CD4-positive, alpha-beta T cell treated with Interleukin-10 for 1 hour (primary cell): ENCODE results near the gene SMNDC1.
A peak's percentile ranks its signal among the peaks of the same experiment; 100 is the strongest.
"Not testable (repeated sequence)": the region's sequence is repeated elsewhere in the genome, so short reads cannot be mapped to it uniquely, and the experiment has no call there.

Experiments
- DNase-seq: peaks from one replicate; pipeline ENCODE4 v3.0.0-alpha.2; 2020

Gene SMNDC1

DNA sequence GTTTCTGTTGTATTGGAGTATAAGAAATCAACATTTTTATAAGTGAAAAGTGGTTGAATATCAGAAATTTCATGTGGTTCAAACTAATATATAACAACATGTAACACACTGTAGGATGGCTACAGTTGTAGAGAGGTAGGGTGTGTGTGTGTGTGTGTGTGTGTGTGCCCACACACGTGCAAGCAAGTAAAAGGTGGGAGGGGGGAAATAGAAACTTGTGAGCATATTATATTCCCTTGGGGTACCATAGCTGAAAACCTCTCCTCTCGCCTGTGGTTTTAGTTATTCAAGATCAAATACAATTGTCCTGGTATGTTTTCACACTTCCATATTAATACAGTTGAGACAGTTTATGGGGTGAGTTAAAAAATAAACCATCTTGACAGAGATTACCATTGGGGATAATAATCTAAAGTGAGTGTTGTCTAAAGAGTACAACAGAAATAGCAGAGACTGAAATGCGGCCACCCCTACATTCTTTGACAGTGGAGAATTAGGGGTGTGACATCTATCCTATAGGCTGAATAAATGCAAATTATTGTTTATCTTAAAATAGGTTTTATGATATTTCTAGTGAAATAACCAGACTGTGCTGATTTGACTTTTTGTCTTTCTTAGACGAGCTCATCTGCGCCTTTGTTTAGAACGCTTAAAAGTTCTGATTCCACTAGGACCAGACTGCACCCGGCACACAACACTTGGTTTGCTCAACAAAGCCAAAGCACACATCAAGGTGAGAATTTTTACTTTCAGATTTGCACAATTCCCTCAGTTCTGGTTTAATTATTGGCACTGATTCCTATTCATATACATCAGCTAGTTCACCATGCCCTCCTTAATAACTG lies 25.9 kb downstream of the SMNDC1 start:
- DNase-seq = no peak

DNA sequence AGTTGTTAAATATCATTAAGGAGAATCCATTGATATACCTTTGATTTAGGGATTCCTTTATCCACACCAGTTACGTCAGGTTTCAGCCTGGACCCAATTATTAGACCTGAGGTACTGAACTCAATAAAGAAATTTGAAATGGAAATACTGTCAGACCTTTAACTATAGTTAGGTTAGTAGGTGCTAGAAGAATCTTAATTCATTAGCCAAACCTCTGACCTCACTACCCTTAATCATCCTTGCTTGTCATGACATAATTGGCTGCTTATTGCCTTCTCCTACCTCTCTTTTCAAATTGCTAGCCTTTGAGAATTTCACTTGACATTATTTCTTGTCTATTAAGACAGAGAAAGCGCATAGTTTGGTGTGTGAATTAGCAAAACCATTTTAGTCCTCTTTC lies 27.1 kb downstream of the SMNDC1 start:
- DNase-seq = no peak

DNA sequence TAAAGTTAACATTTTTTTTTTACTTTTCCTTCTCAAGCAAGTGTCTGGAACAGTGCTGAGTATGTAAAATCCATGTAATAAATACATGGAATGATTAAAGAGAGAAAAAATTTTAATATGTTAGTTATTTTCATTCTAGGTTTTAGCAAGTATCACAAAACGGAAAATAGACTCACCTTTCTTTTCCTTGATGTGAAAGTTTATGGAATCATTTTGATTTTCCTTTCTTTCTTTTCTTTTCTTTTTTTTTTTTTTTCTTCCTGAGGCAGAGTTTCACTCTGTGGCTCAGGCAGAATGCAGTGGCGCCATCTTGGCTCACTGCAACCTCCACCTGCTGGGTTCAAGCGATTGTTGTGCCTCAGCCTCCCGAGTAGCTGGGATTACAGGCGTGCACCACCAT lies 28.1 kb downstream of the SMNDC1 start:
- DNase-seq = no peak

DNA sequence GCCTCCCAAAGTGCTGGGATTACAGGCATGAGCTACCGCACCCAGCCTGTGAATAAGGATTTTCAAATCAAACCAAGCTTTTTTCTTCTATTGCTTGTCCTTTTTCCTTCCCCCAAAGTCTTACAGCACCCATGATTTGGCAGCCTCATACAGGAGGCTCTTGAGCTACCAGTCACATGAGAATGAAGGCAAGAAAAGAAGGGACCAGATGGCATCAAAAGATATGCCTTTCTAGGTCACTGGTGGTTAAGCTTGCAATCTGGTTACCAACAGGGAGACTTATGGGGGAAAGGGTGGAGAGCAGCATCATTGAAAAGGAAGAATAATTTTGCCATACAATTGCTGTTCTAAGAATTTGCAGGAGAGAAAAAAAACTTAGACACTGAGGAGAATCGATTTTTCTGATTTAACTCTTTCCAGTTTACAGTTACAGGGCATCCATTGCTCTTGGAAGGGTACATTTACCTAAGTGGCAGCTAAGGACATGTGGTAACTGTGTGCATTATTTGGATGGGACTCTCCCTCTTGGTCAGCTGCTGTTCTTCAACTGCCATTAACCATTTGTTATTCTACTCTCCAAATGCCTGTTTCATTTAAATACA lies 29.5 kb downstream of the SMNDC1 start:
- peak; percentile 26 for DNase-seq

DNA sequence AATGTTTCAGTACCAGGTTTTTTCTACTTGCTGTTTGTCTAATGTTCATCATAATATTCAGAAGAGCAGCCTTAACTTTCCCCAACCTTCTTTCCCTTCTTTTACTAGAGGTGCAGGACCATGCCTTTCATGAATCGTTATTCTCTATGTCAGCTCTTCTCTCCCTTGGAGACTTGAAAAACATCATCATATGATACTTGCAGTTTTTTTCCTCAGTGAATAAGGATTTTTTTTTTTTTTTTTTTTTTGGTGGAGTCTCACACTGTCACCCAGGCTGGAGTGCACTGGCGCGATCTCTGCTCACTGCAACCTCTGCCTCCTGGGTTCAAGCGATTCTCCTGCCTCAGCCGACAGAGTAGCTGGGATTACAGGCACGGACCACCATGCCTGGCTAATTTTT lies 30.1 kb downstream of the SMNDC1 start:
- DNase-seq = no peak

DNA sequence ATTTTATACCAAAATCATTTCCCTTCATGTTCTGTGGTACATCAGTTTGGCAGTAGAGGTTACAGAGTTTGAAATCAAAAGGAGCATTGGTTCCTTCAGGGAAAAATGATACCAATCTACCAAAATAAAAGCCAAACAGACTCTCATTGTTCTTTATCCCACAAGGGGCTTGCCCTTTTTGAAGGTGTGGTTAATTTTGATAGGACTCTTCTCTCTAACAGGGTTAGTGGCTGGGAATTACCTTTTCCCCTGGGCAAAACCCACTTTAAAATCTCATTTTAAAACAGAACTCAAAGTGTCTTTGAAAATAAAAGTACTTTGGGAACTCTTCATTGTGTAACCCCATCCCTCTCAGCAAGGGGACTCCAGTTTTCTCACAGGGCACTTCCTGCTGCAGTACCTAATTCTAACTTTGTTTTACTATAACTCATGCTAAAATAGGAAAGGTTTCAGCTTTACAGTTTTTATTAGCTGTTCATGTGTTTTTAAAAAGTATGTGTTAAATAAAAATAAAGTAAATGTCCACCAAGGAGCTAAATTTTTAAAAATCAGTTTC lies 30.6 kb downstream of the SMNDC1 start:
- DNase-seq = no peak

DNA sequence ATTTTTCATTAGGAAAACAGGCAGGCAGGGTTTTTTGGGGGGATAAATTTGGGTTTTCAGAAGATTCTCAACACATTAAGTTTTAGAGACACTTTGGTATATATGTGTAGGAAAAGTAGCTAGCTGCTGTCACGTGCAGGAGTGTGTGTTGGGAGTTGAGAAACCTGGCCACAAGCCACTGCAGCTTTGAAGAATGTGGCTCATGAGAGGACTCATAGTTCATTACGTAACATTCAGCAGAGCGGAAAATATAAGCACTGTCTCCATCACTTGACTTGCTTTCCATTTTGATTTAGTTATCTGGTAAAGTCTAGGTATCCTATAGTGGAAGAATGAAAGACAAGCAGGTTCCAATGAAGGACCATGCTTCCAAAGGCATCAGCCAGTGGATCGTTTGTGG lies 31.2 kb downstream of the SMNDC1 start:
- peak; percentile 17 for DNase-seq

DNA sequence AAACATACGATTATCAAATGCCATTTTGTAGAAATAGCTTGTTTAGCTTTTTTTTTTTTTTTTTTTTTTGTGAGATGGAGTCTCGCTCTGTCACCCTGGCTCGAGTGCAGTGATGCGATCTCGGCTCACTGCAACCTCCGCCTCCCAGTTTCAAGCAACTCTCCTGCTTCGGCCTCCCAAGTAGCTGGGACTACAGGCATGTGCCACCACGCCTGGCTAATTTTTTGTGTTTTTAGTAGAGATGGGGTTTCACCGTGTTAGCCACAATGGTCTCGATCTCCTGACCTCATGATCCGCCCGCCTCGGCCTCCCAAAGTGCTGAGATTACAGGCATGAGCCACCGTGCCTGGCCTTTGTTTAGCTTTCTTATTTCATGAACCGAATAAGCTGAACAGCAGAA lies 31.7 kb downstream of the SMNDC1 start:
- DNase-seq = not testable (repeated sequence)

DNA sequence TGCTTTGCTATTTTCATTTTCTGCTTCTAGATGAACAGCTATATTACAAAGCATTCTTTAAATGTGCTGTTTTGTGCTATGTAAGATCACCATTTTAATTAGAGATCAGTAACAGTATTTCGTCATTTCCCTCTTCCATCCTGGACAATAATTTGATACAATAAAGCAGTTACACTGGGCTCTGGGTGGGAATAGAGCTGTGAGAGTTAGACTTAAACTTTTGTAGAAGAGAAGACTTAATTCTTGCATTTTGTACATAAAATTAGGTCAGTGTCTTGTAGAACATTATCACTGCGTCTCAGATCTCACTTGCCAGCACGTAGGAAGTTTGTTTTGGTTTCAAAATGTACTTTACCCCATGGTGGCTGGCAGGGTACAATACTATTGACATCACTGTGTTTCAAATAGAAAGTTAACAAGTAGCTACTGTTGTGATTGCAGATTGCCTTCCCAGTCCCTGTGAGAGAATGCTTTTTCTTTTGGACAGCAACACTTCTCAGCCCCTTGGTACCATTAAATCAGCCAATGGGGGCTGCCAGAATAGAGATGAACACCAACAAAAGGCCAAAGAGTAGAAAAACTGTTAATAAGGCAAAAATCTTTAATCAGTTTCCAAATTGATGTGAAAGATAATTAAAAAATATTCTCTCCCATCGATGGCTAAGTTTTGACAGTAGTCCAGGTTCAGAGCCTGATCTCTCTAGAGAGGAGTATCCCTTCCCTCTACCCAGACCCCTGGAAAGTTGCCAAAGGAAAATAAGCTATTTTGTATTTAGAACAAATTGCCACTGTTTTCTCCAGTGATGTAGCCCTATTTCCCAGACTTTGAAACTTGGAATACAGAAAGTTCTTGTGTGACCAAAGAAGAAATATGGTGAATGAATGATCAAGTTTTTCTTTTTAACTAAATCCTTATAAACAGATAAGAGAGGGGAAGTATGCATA lies 35.1 kb downstream of the SMNDC1 start:
- peak; percentile 32 for DNase-seq

DNA sequence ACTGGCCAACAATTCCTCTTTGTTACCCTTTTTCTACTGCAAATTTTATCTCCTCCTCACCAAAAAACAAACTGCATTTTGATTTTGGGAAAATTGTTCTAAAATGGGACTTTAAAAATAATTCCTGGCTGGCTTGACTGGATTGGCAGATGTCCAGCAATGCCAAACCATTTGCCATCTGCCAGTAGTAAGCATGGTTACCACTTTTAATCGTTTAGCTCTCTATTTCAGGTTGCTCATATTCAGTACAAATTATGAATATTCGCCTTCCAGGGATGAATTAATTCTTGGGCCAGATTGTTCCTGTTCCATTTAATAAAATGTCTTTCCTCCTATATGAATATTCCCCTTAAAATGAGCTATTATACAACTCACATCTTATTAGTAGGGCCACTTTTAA lies 35.7 kb downstream of the SMNDC1 start:
- no peak for DNase-seq

DNA sequence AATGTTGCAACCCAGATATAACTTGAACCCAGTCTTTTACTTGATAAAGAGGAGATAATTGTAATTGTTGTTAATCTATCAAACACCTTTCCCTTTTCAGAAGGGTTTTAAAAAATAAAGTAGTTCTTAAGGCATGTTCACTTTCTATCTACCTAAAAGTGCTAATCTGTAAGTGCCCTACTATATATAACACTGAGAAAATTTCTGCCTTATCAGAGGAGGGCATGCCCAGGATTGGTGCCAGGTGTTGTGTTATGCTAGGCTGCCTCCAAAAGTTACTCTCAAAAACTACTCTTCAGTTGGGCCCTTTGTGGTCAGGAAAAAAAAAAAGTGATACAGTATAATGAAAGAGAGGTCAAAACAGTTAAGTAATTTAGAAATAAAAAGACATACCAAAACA lies 36.3 kb downstream of the SMNDC1 start:
- DNase-seq = no peak

DNA sequence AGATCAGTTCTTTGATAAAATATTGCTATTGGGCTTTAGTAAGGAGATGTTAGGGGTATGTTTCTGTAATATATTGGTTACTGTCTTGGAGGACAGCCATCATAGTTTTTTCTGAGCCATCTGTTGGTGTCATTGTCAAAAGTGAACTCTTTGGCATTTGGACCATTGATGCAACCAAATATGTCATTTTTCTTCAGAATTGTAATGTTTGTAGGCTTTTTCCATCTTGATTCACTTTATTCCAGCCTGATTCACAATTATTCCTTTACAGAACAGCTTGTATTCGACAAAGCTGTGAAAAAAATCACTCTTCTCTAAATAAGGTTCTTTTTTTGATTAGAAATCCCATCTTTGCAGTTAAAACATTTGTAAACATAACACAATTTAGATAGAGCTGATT lies 37.4 kb downstream of the SMNDC1 start:
- DNase-seq = no peak

DNA sequence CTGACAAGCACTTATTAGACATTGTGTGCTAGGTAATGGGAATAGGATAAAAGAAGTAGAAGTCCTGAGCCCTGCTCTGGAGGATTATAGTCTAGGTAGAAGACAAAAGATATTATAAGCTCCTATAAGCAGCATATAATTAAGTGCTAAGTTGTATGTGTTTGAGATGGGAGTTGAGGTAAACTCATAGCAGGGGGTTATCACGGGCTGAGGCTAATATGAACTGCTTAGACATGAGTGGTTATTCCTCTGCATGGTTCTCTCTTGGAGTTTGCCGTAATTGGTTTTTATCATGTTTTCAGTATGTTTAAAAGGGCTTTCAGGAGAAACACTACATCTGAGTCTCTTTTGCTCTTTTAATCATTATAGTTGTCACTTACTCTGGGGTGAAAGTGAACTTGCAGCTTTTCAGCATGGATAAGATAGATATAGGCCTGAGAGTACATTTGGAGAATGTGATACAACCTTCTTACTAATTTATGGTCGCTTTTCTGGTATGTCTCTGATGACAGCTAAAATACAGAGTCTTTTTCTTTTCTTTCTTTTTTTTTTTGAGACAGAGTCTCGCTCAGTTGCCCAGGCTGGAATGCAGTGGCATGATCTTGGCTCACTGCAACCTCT lies 39.0 kb downstream of the SMNDC1 start:
- DNase-seq = no peak

DNA sequence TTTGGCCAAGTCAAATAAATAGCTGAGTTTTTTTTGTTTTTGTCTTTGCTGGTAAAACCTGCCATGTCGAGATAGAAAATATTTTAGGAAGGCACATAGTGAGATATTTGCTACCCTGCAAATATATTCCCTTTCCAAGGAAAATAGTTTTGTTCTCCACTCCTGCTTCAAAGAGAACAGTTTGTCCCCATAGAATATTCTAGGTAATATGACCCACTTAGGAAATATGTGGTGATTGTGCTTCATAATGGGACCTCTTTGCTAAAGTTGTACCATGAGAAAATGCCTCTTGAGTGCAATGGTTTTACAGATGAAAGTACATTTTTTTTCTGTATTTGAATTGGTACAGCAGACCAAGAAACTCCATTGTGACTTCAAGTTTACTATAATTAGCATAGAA lies 41.6 kb downstream of the SMNDC1 start:
- DNase-seq = no peak

DNA sequence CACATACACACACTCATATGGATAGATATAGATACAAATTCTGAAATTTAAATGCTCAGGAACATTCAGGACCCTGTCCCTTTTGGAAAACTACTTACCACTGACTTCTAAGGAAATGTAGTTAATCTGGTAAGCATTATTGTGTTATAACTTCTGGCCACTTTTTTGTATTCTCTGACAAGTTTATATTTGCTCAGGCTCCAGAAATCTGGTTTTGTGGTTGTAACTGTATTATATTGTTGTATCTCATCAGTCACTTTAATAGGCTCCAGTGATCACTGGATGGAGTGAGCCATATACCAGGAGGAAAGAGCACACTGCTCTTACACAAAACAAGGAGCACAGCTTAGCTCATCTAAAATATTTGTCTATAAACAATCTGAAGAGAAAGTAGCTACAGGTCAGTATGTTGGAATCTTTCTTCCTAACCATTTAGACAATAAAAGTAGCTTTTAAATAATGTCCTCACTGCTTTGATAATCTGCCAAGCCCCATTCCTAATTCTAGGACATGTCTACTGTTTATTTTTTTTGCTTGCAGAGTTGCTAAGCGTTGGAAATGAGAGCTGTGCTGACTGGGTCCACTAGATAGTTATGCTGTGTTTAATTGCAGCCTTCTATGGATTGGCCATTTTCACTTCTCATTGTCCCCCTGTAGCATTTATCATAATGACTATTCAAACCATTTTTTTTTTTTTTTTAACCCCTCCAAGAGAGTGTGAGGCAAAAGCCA lies 43.8 kb downstream of the SMNDC1 start:
- DNase-seq = no peak

DNA sequence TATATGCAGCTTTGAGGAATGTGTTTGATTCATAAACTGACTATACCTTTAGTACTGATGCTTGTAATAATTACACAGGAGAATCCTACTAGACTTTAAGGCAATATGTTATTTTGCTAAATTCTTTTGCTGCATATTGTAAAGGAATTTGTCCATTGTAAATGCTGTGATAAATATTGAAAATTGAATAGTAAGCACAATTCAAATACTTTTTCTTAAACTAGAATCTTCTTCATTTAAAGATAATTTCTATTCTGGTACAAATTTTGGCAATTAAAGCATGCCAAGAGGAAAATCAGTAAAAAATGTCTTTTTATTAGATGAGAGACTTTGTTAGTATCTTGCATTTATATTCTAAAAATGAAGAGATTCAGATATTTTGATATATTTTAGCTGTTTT lies 45.4 kb downstream of the SMNDC1 start:
- no peak for DNase-seq

DNA sequence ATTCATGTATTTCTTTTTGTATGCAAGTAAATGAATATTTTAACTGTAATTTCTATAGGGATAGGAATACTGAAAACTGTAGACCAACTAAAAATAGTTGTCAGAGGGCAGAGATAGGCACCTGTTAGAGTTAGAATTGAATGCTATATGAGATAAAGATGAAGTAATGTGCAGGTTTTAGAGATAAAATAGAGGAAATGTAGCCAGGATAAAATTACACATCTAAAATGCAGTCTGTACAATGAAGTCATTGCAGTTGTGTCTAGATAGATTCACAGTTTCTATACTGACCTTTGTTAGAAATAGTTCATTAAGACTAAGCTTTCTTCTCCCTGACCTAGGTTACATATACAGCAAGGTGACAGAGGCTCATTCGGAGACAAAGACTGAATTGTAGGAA lies 46.2 kb downstream of the SMNDC1 start:
- DNase-seq = no peak

DNA sequence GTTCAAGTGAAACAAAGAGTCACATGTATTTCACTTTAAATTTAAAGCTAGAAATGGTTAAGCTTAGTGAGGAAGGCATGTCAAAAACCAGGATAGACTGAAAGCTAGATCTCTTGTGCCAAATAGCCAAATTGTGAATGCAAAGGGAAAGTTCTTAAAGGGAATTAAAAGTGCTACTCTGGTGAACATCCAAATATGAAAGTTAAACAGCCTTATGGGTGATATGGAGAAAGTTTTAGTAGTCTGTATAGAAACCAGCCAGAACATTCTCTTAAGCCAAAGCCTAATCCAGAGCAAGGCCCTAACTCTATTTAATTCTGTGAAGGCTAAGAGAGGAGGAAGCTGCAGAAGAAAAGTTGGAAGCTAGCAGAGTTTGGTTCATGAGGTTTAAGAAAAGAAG lies 50.3 kb downstream of the SMNDC1 start:
- DNase-seq = no peak

DNA sequence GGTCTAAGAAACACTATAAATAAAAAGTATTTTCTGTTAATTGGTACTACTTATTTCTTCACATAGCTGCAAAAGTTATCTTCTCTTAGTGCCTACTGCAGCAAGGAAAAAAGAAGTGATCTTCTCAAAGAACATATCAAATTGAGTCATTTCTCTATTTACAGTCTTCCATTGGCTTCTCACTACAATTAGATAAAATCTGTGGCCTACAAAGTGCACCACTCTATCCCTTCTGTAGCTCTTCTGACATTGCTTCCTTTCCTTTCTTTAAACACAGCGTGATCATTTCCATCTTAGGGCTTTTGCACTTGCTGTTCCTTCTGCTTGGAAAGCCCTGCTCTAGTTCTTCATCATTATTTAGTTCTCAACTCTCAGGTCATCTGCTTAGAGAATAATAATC lies 52.6 kb downstream of the SMNDC1 start:
- no peak for DNase-seq

DNA sequence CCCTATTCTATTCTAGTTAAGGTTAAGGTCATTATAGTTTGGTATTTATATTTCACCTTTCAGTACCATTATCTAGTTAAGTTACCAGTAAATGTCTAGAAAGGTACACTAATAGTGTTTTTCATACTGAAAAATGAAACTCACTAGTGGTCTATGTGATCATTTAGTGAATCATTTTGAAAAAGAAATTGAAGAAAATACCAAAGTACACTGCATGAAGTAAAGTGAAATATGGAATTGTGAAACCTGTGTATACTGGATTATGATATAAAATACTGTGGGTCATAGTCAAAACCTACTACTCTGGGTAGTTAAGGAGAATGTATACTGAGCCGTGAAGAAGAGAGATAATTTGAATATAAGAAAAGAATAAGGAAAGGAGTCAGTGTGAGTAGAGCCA lies 53.3 kb downstream of the SMNDC1 start:
- not testable (repeated sequence) for DNase-seq

DNA sequence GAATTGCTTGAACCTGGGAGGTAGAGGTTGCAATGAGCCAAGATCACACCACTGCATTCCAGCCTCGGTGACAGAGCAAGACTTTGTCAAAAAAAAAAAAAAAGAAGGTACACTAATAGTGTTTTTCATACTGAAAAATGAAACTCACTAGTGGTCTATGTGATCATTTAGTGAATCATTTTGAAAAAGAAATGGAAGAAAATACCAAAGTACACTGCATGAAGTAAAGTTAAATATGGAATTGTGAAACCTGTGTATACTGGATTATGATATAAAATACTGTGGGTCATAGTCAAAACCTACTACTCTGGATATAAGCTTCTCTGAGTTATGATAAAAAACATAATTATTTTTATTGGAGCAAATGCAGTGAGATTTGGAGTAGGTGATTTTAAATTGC lies 55.2 kb downstream of the SMNDC1 start:
- DNase-seq = not testable (repeated sequence)

DNA sequence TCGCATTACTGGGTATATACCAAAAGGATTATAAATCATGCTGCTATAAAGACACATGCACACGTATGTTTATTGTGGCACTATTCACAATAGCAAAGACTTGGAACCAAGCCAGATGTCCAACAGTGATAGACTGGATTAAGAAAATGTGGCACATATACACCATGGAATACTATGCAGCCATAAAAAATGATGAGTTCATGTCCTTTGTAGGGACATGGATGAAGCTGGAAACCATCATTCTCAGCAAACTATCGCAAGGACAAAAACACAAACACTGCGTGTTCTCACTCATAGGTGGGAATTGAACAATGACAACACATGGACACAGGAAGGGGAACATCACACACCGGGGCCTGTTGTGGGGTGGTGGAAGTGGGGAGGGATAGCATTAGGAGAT lies 56.9 kb downstream of the SMNDC1 start:
- not testable (repeated sequence) for DNase-seq
